NK-92 treated with Interleukin-12 subunit alpha and Interleukin-12 subunit beta, amount 100 ng/mL, for 24 hours (cell line): ENCODE results near the gene CALML6.
"Not testable (repeated sequence)": the region's sequence is repeated elsewhere in the genome, so short reads cannot be mapped to it uniquely, and the experiment has no call there.

Experiments used
- DNase-seq: peaks from one replicate; lab custom pipeline; 2025; lab: John Stamatoyannopoulos, UW

The CALML6 gene

GRCh38 chr1:1914971-1915692, at the start of gene CALML6:
Gene CALML6 (plus strand): TSS chr1:1915260. CDS start chr1:1915281, 21 bp downstream.
- no peak for DNase-seq

DNA sequence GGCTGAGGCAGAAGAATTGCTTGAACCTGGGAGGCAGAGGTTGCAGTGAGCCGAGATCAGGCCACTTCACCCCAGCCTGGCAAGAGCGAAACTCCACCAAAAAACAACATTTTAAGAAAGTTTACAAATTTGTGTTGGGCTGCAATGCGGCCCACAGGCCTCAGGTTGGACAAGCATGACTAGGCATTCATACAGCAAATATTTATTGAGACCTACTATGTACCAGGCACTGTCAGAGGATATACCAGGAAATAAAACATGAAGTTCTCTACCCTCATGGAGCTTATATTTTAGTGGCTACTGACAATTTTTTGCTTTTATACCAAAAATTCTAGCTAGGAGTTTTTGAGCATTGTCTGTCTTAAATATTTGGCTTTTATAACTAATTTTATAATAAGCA, 47.9 kb upstream of the CALML6 start:
- DNase-seq = no peak

DNA sequence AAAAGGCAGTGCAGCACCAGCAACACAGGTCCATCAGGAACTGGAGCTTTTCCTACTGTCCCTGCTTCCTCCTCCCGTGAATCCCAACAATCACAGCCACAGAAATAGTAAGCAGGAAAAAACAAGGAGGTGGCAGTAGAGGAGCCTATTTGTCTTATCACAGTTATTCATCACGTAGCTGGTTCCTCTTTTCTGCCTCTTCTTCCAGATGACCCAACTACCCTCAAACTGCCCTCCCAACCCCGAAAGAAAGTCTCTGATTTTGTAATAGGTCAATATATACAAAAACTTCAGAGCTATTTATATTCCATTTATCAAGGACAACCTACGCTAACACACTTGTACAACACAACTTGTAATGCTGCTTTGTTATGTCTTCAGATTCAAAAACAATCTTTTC, 45.6 kb upstream of the CALML6 start:
- no peak for DNase-seq

- DNase-seq = no peak
Observed at GRCh38 chr1:1872329-1872994, 42.6 kb upstream of the CALML6 start.

DNA sequence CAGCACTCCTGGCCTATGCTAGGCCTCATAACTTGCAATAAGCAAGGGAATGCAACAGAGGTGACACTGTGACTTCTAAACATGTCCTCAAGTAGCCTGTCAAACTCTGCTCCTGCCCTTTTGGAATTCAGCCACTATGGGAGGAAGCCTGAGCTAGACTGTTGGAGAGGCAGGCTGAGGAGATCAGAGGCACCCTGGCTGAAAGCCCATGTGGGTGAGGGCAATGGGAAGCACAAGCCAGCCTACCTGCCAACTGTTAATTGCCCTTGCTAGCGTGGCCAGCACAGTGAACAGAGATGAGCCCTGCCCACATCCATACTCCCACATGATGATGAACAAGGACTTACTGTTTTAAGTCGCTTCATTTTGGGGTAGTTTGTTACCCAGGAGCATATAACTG, 41.9 kb upstream of the CALML6 start:
- DNase-seq = no peak

DNA sequence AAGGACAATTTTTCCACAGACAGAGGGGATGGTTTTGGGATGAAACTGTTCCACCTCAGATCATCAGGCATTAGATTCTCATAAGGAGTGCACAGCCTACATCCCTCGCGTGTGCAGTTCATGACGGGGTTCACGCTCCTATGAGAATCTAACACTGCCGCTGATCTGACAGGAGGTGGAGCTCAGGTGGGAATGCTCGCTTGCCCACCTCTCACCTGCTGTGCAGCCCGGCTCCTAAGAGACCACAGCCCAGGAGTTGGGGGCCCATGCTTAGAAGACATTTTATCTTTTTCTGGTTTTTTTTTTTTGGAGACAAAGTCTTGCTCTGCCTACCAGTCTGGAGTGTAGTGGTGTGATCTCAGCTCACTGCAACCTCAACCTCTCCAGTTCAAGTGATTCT, 40.2 kb upstream of the CALML6 start:
- DNase-seq = no peak

GRCh38 chr1:1875932-1876331, 39.1 kb upstream of the CALML6 start:
- DNase-seq = no peak

DNA sequence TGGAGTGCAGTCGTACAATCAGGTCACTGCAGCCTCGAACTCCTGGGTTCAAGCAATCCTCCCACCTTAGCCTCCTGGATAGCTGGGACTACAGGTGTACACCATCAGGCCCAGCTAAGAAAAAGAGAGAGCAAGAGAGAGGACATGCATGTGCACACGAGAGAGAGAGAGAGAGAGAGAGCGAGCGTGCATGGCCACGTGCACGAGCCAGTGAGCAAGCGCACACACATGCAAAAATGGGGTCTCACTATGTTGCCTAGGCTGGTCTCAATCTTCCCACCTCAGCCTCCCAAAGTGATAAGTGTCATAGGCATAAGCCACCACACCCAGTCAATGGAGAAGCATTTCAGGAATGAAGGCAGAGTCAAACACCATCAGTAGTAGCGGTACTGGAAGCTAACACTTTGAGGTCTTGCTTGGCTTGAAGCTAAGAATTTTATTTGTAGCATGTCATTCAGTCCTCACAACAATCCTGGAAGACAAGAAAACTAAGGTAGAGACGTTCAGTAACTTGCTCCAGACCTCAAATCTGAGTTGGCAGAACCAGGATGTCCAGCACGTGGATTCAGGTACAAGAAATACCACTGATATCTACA, 38.6 kb upstream of the CALML6 start:
- no peak for DNase-seq

- no peak for DNase-seq
Observed at GRCh38 chr1:1877865-1878436, 37.1 kb upstream of the CALML6 start.

DNA sequence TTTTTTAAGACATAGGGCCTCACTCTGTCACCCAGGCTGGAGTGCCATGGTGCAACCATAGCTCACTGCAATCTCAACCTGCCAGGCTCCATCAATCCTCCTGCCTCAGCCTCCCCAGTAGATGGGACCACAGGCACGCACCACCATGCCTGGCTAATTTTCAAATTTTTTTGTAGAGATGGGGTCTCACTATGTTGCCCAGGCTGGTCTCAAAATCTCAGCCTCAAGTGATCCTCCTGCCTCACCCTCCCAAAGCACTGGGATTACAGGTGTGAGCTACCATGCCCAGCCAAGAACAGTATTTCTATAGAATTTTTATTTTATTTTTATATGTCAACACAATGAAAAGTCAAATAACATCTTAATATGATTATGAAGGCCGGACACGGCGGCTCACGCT, 35.1 kb upstream of the CALML6 start:
- no peak for DNase-seq

GRCh38 chr1:1880617-1881312, 34.3 kb upstream of the CALML6 start:
- no peak for DNase-seq

- DNase-seq = no peak
Observed at GRCh38 chr1:1881727-1882126, 33.3 kb upstream of the CALML6 start.

- no peak for DNase-seq
Observed at GRCh38 chr1:1883092-1883873, 31.8 kb upstream of the CALML6 start.

- DNase-seq = not testable (repeated sequence)
Observed at GRCh38 chr1:1883890-1884289, 31.2 kb upstream of the CALML6 start.

DNA sequence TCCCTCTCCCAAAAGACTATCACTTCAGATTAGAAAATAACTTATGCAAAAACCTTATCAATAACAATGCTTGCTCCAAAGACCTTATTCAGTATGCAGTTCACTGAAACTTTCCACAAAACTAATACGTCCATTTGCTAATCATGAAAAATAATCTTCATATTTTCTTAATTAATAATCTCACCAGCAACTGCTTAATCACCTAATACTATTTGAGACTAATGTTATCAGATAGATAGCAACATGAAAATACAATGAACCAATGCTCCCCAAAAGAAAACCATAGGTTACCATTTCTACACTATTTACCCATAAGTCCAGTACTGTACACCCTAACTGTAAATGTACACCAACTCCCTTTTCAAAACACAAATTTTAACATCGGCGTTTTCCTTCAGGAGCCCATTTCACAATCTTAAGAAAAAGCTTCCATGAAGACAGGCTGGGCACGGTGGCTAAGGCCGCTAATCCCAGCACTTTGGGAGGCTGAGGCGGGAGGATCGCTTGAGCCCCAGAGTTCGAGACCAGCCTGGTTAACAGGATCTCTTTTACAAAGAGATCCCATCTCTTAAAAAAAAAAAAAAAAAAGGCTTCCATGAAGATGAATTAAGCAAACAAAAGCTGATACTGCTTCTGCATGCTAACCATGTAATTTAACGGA, 25.8 kb upstream of the CALML6 start:
- no peak for DNase-seq

DNA sequence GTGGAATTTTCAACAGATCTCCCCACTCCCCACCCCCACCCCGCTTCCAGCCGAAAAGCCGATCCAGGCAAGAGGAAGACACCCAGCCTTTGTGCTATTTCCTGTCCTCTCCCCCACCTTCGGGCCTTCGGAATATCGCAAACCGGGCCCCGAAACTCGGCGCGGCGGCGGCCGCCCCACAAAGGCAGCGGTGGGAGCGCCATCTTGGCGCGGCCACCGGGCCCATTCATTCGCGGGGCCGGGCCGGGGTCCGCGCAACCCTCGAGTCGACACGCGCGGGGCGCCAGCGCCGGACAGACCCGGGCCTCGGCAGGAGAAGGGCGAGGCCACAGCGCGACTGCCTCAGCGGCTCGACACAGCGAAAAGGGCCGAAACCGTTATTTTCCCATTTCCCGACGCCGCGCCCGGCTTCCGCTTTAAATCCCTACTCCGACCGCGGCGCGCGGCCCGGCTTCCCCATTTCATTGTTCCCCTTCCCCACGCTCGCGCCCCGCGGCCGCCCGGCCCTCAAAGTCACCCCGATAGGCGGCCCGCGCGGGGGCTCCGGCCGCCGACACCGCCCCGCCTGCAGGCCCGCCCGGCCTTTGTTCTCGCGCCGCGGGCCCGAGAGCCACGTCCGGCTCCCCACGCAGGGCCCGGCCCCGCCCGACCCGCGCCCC, 25.1 kb upstream of the CALML6 start:
- no peak for DNase-seq

GRCh38 chr1:1890506-1891348, 24.3 kb upstream of the CALML6 start, which contains the start of gene GNB1:
Gene GNB1 (minus strand): TSS chr1:1891087. CDS start chr1:1825453, 65,634 bp downstream.
- peak; percentile 79 for DNase-seq

DNA sequence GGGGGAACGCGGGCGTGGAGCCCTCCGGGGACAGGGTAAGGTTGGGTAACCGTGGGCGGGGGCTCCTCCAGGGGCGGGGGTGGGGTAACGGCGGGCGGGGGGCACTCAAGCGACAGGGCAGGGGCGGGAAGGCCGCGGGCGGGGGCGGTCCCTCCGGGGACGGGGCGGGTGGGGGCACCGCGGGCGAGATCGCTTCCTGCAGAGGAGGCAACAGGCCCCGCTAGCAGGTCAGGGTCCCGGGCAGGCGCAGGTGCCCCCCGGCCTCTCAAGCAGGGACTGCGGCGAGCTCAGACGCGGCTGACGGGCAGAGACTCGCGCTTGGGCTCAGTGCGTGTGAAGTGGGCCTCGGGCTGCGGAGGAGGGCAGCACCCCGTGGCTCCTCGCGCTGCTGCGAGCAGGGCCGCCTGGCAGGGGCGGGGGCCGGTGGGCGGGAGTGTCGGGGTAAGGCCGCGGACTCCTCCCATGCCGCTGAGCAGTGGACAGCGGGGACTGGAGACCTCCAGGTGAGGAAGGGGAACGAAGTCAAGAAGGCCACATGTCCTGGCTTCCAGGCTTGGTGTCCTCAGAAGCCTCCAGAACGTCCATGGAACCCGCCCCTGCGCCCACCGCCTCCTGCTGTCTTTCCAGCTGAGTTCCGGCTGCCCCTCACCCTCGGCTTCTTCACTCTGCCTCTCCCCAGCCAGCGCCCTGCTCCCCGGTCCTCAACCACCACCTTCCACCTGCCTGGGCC, 23.5 kb upstream of the CALML6 start:
- peak; percentile 79 for DNase-seq
